Neural cell (in vitro differentiated cells): ENCODE measurements around the gene PRAC1.

Experiments
- CTCF ChIP-seq: fragments of 450-650 bp; IDR thresholded peaks from 2 replicates; pipeline ENCODE4 v1.5.1; 2014; ENCODE audit warnings: antibody characterized with exemption, mild to moderate bottlenecking, moderate library complexity; ENCODE audit not compliant: poor library complexity, severe bottlenecking
- TAF1 ChIP-seq: IDR thresholded peaks from 2 replicates; pipeline ENCODE4 v1.6.1; 2012; ENCODE audit warnings: low read depth

- TF ChIP-seq CTCF, result no peak
- no peak for TF ChIP-seq TAF1
Measured at GRCh38 chr17:48747445-48748363, 25.4 kb upstream of the PRAC1 start.
